ENCODE data around the gene TOM1L1. TPM values are rescaled to one million over a fixed set of nuclear protein-coding genes. Genes with fewer than 3 reads are reported as not detected.

The TOM1L1 gene
- total RNA-seq, 2 experiments from 2014 or later, result 1.2 to 1.3 TPM

GRCh38 chr17:54967621-54968261 is 67.1 kb downstream of the TOM1L1 start:
- CTCF ChIA-PET, result interaction anchor here (0.7 kb wide), 1 partner anchor 323 kb away, joined by 3 read pairs; no protein-coding TSS in a partner anchor
- no peak overlapping the region for H3K27ac Mint-ChIP-seq
- peak; percentile 55 for DNase-seq

GRCh38 chr17:54968262-54968987 is 67.8 kb downstream of the TOM1L1 start, which contains the start of the genes COX11 and STXBP4:
Gene COX11, minus strand, starts transcription at chr17:54968654. Its CDS starts 8 bp downstream, at chr17:54968646.
Gene STXBP4, plus strand, starts transcription at chr17:54968765. Its CDS starts 17,455 bp downstream, at chr17:54986220.
- no peak within 1 kb of the TSS for H3K4me3 Mint-ChIP-seq
- no peaks in the 10 kb centered on the region for H3K36me3 Mint-ChIP-seq (ENCODE audit: low read depth)
- no peak within 1 kb of the TSS for H3K27ac Mint-ChIP-seq
- CTCF ChIA-PET, result no interaction called here
- H3K27me3 Mint-ChIP-seq (ENCODE audit: low read depth), result no peaks in the 10 kb centered on the region
- H3K4me1 Mint-ChIP-seq (ENCODE audit: low read depth), result peaks cover 20% of the 10 kb centered on the region
- H3K9me3 Mint-ChIP-seq, result no peaks in the 10 kb centered on the region
- intact Hi-C loops (cut with micrococcal nuclease), result loop anchor here (1.0 to 5.0 kb wide), 7 partner anchors 68 to 764 kb away; partner anchors contain the start of genes HLF and TOM1L1
- peak; percentile 96 for DNase-seq

More at GRCh38 chr17:54967621-54968261, 67.1 kb downstream of the TOM1L1 start:
- intact Hi-C loops (cut with micrococcal nuclease), result loop anchor here (1.0 to 5.0 kb wide), 7 partner anchors 67 to 765 kb away; partner anchors contain the start of genes HLF and TOM1L1
- Mint-ChIP-seq H3K36me3 (ENCODE audit: low read depth) (no peaks in the 10 kb centered on the region), H3K27me3 (ENCODE audit: low read depth) (no peaks in the 10 kb centered on the region), H3K4me1 (ENCODE audit: low read depth) (peaks cover 20% of the 10 kb centered on the region), H3K9me3 (no peaks in the 10 kb centered on the region), H3K4me3 (no peak overlapping the region)

GRCh38 chr17:54968988-54969332 is 68.3 kb downstream of the TOM1L1 start:
- no peaks in the 10 kb centered on the region for H3K36me3 Mint-ChIP-seq (ENCODE audit: low read depth)
- H3K27ac Mint-ChIP-seq, result no peak overlapping the region
- no peaks in the 10 kb centered on the region for H3K27me3 Mint-ChIP-seq (ENCODE audit: low read depth)
- peaks cover 20% of the 10 kb centered on the region for H3K4me1 Mint-ChIP-seq (ENCODE audit: low read depth)
- intact Hi-C loops (cut with micrococcal nuclease), result loop anchor here (1.0 to 5.0 kb wide), 7 partner anchors 69 to 763 kb away; partner anchors contain the start of genes HLF and TOM1L1
- no peak overlapping the region for H3K4me3 Mint-ChIP-seq
- CTCF ChIA-PET, result interaction anchor here (1.9 kb wide), 1 partner anchor 25 kb away, joined by 6 read pairs; no protein-coding TSS in a partner anchor
- H3K9me3 Mint-ChIP-seq, result no peaks in the 10 kb centered on the region
- peak; percentile 34 for DNase-seq

GRCh38 chr17:54969658-54970572 is 69.3 kb downstream of the TOM1L1 start:
- intact Hi-C loops (cut with micrococcal nuclease), result loop anchor here (2.0 to 5.0 kb wide), 2 partner anchors 295 to 762 kb away; partner anchors contain the start of gene HLF
- H3K4me3 Mint-ChIP-seq, result no peak overlapping the region
- CTCF ChIA-PET, result interaction anchor here (1.9 kb wide), 1 partner anchor 24 kb away, joined by 6 read pairs; no protein-coding TSS in a partner anchor
- DNase-seq, result no peak
- H3K9me3 Mint-ChIP-seq, result no peaks in the 10 kb centered on the region
- H3K27ac Mint-ChIP-seq, result no peak overlapping the region
- peaks cover 20% of the 10 kb centered on the region for H3K4me1 Mint-ChIP-seq (ENCODE audit: low read depth)
- H3K36me3 Mint-ChIP-seq (ENCODE audit: low read depth), result no peaks in the 10 kb centered on the region
- H3K27me3 Mint-ChIP-seq (ENCODE audit: low read depth), result no peaks in the 10 kb centered on the region

GRCh38 chr17:54971147-54971546 is 70.5 kb downstream of the TOM1L1 start:
- CTCF ChIA-PET, result no interaction called here
- intact Hi-C loops (cut with micrococcal nuclease), result no loop called here
- no peak overlapping the region for H3K27ac Mint-ChIP-seq
- H3K27me3 Mint-ChIP-seq (ENCODE audit: low read depth), result no peaks in the 10 kb centered on the region
- DNase-seq, result no peak
- H3K4me1 Mint-ChIP-seq (ENCODE audit: low read depth), result peaks cover 18% of the 10 kb centered on the region
- no peak overlapping the region for H3K4me3 Mint-ChIP-seq
- H3K9me3 Mint-ChIP-seq, result no peaks in the 10 kb centered on the region
- no peaks in the 10 kb centered on the region for H3K36me3 Mint-ChIP-seq (ENCODE audit: low read depth)

GRCh38 chr17:54971901-54972300 is 71.2 kb downstream of the TOM1L1 start:
- CTCF ChIA-PET, result no interaction called here
- Mint-ChIP-seq H3K9me3 (no peaks in the 10 kb centered on the region), H3K27ac (no peak overlapping the region), H3K36me3 (ENCODE audit: low read depth) (peaks cover 2% of the 10 kb centered on the region), H3K27me3 (ENCODE audit: low read depth) (no peaks in the 10 kb centered on the region), H3K4me3 (no peak overlapping the region), H3K4me1 (ENCODE audit: low read depth) (peaks cover 12% of the 10 kb centered on the region)
- intact Hi-C loops (cut with micrococcal nuclease), result no loop called here
- DNase-seq, result no peak

GRCh38 chr17:54972406-54973138 is 71.9 kb downstream of the TOM1L1 start:
- H3K27ac Mint-ChIP-seq, result no peak overlapping the region
- no peaks in the 10 kb centered on the region for H3K9me3 Mint-ChIP-seq

GRCh38 chr17:54974759-54975158 is 74.1 kb downstream of the TOM1L1 start:
- no peak for DNase-seq
- CTCF ChIA-PET, result interaction anchor here (2.8 kb wide), 1 partner anchor 18 kb away, joined by 14 read pairs; no protein-coding TSS in a partner anchor
- Mint-ChIP-seq H3K4me1 (ENCODE audit: low read depth) (peaks cover 8% of the 10 kb centered on the region), H3K27me3 (ENCODE audit: low read depth) (no peaks in the 10 kb centered on the region), H3K27ac (no peak overlapping the region), H3K4me3 (no peak overlapping the region), H3K36me3 (ENCODE audit: low read depth) (peaks cover 6% of the 10 kb centered on the region), H3K9me3 (no peaks in the 10 kb centered on the region)
- intact Hi-C loops (cut with micrococcal nuclease), result no loop called here

More at GRCh38 chr17:54972406-54973138, 71.9 kb downstream of the TOM1L1 start:
- Mint-ChIP-seq H3K4me3 (no peak overlapping the region), H3K4me1 (ENCODE audit: low read depth) (peaks cover 8% of the 10 kb centered on the region), H3K27me3 (ENCODE audit: low read depth) (no peaks in the 10 kb centered on the region), H3K36me3 (ENCODE audit: low read depth) (peaks cover 3% of the 10 kb centered on the region)
- intact Hi-C loops (cut with micrococcal nuclease), result no loop called here
- CTCF ChIA-PET, result interaction anchor here (2.8 kb wide), 1 partner anchor 21 kb away, joined by 14 read pairs; no protein-coding TSS in a partner anchor
- DNase-seq, result no peak

GRCh38 chr17:54976316-54976715 is 75.7 kb downstream of the TOM1L1 start:
- peaks cover 6% of the 10 kb centered on the region for H3K36me3 Mint-ChIP-seq (ENCODE audit: low read depth)
- DNase-seq, result no peak
- H3K4me1 Mint-ChIP-seq (ENCODE audit: low read depth), result peaks cover 7% of the 10 kb centered on the region
- intact Hi-C loops (cut with micrococcal nuclease), result no loop called here
- H3K4me3 Mint-ChIP-seq, result no peak overlapping the region
- H3K9me3 Mint-ChIP-seq, result no peaks in the 10 kb centered on the region
- no peak overlapping the region for H3K27ac Mint-ChIP-seq
- no peaks in the 10 kb centered on the region for H3K27me3 Mint-ChIP-seq (ENCODE audit: low read depth)
- CTCF ChIA-PET, result no interaction called here

- no peak for DNase-seq
- Mint-ChIP-seq H3K4me1 (ENCODE audit: low read depth) (peaks cover 5% of the 10 kb centered on the region), H3K27ac (no peak overlapping the region), H3K36me3 (ENCODE audit: low read depth) (peaks cover 6% of the 10 kb centered on the region), H3K9me3 (no peaks in the 10 kb centered on the region), H3K27me3 (ENCODE audit: low read depth) (no peaks in the 10 kb centered on the region), H3K4me3 (no peak overlapping the region)
- CTCF ChIA-PET, result interaction anchor here (0.7 kb wide), 1 partner anchor 16 kb away, joined by 3 read pairs; no protein-coding TSS in a partner anchor
- intact Hi-C loops (cut with micrococcal nuclease), result no loop called here
These were observed 77.1 kb downstream of the TOM1L1 start for GRCh38 chr17:54977744-54978143.

- Mint-ChIP-seq H3K9me3 (no peaks in the 10 kb centered on the region), H3K27ac (no peak overlapping the region), H3K4me1 (ENCODE audit: low read depth) (peaks cover 5% of the 10 kb centered on the region), H3K27me3 (ENCODE audit: low read depth) (no peaks in the 10 kb centered on the region), H3K4me3 (no peak overlapping the region), H3K36me3 (ENCODE audit: low read depth) (peaks cover 6% of the 10 kb centered on the region)
- CTCF ChIA-PET, result no interaction called here
- no peak for DNase-seq
- intact Hi-C loops (cut with micrococcal nuclease), result no loop called here
These were observed 79.0 kb downstream of the TOM1L1 start for GRCh38 chr17:54979657-54980056.

Data from activated naive CD4-positive, alpha-beta T cell treated with anti-CD3 and anti-CD28 coated beads for 36 hours (primary cell).